Upper lobe of right lung (tissue), 1 donor: ENCODE measurements around the gene RNF157. TPM values are rescaled to one million over a fixed set of nuclear protein-coding genes. Genes with fewer than 3 reads are reported as not detected.
"Not testable (repeated sequence)": the region's sequence is repeated elsewhere in the genome, so short reads cannot be mapped to it uniquely, and the experiment has no call there.

Experiments
- ATAC-seq: fragments of 200-7000 bp; cut with Tn5 transposase; one replicate; pipeline ENCODE4 v1.9.1; 2020; ENCODE audit warnings: mild to moderate bottlenecking, moderate library complexity
- DNase-seq: peaks from one replicate; pipeline ENCODE4 v3.0.0-alpha.2; 2020
- H3K27ac ChIP-seq: fragments of 200-600 bp; one replicate; pipeline ENCODE4 v1.8.0; 2022
- H3K27me3 ChIP-seq: fragments of 200-600 bp; one replicate; pipeline ENCODE4 v1.8.0; 2022; ENCODE audit warnings: mild to moderate bottlenecking
- H3K36me3 ChIP-seq: fragments of 200-600 bp; one replicate; pipeline ENCODE4 v1.8.0; 2022
- H3K4me1 ChIP-seq: fragments of 200-600 bp; one replicate; pipeline ENCODE4 v1.8.0; 2022
- H3K4me3 ChIP-seq: fragments of 200-600 bp; one replicate; pipeline ENCODE4 v1.8.0; 2022; ENCODE audit warnings: mild to moderate bottlenecking
- H3K9me3 ChIP-seq: fragments of 200-600 bp; one replicate; pipeline ENCODE4 v1.8.0; 2022
- CTCF ChIP-seq: fragments of 200-600 bp; IDR thresholded peaks from one replicate; pipeline ENCODE4 v1.8.0; 2022; ENCODE audit warnings: antibody characterized with exemption
- intact Hi-C: fragments of 100-400 bp; cut with DNase I; formaldehyde crosslinking; loops from one replicate; pipeline ENCODE4 v1.11.0; 2022
- total RNA-seq: library from RNA; stranded (reverse); fragmentation: NEBNext Ultra II Directional; extraction: Animal tissue kit (Norgen Biotek cat#: 25700); gene quantifications from one replicate; pipeline ENCODE4 v1.2.1, GENCODE V29; 2021
- donor health status: DM: no; HTN: yes; CAD: no; lungs with severe emphysema.

The RNF157 gene
- total RNA-seq, 1 donor from 2014 or later, result 3.8 TPM

- no peak overlapping the region for H3K4me3 ChIP-seq
- no peak overlapping the region for H3K27ac ChIP-seq
- H3K27me3 ChIP-seq, result no peaks in the 10 kb centered on the region
- ATAC-seq, result peak; percentile 95
- DNase-seq, result no peak
- no peak for TF ChIP-seq CTCF
- H3K9me3 ChIP-seq, result no peaks in the 10 kb centered on the region
- peaks cover 14% of the 10 kb centered on the region for H3K4me1 ChIP-seq
- intact Hi-C loops, result no loop called here
- H3K36me3 ChIP-seq, result no peaks in the 10 kb centered on the region
Measured at GRCh38 chr17:76246080-76247066, 6.1 kb upstream of the RNF157 start.

- DNase-seq, ATAC-seq, H3K9me3 ChIP-seq, H3K27me3 ChIP-seq, H3K4me3 ChIP-seq, H3K36me3 ChIP-seq, H3K27ac ChIP-seq, intact Hi-C loops: not testable (repeated sequence)
- peaks cover 20% of the 10 kb centered on the region for H3K4me1 ChIP-seq
Measured at GRCh38 chr17:76244721-76245120, 4.4 kb upstream of the RNF157 start.

GRCh38 chr17:76243826-76244679 is 3.8 kb upstream of the RNF157 start:
- Histone ChIP-seq H3K27me3 (no peaks in the 10 kb centered on the region), H3K4me3 (no peak overlapping the region), H3K9me3 (no peaks in the 10 kb centered on the region), H3K36me3 (no peaks in the 10 kb centered on the region), H3K27ac (no peak overlapping the region), H3K4me1 (peaks cover 24% of the 10 kb centered on the region)
- TF ChIP-seq CTCF, result no peak
- DNase-seq (no peak), ATAC-seq (no peak)
- intact Hi-C loops, result no loop called here

GRCh38 chr17:76241691-76242255 is 1.5 kb upstream of the RNF157 start:
- Histone ChIP-seq H3K9me3 (no peaks in the 10 kb centered on the region), H3K36me3 (no peaks in the 10 kb centered on the region), H3K4me1 (peaks cover 21% of the 10 kb centered on the region), H3K27ac (no peak overlapping the region), H3K27me3 (no peaks in the 10 kb centered on the region), H3K4me3 (peak overlapping the region; percentile 61)
- intact Hi-C loops, result no loop called here
- no peak for TF ChIP-seq CTCF
- no peak for DNase-seq
- ATAC-seq, result no peak

- Histone ChIP-seq H3K36me3 (no peaks in the 10 kb centered on the region), H3K4me3 (peak overlapping the region; percentile 61), H3K4me1 (peaks cover 18% of the 10 kb centered on the region), H3K27ac (no peak overlapping the region), H3K27me3 (no peaks in the 10 kb centered on the region), H3K9me3 (no peaks in the 10 kb centered on the region)
- no peak for DNase-seq
- intact Hi-C loops, result no loop called here
- ATAC-seq, result no peak
- TF ChIP-seq CTCF, result no peak
Measured at GRCh38 chr17:76241204-76241538, 878 bp upstream of the RNF157 start.
